Aorta (tissue), 5 donors: Measurements from ENCODE around the gene ZSCAN26. TPM values are rescaled to one million over a fixed set of nuclear protein-coding genes. Genes with fewer than 3 reads are reported as not detected.

Experiments
- ATAC-seq: fragments of 200-7000 bp; cut with Tn5 transposase; one replicate; pipeline ENCODE4 v1.9.1; 2022; ENCODE audit warnings: moderate library complexity; ENCODE audit not compliant: low FRiP score
- DNase-seq, 2 donors: peaks; one replicate each; pipeline ENCODE4 v3.0.0-alpha.2; 2020
- H3K27ac ChIP-seq, 2 donors: one replicate each; pipeline ENCODE4 v1.5.1; 2013; ENCODE audit warnings: low read length in 2 of 2, mild to moderate bottlenecking in 2 of 2, moderate library complexity in 2 of 2, control low read depth in 1 of 2, inconsistent platforms in 1 of 2, low read depth in 1 of 2
- H3K27me3 ChIP-seq, 2 donors: one replicate each; pipeline ENCODE4 v1.6.1; 2013; ENCODE audit warnings: control low read depth in 1 of 2, low read length in 1 of 2, mild to moderate bottlenecking in 1 of 2, moderate library complexity in 1 of 2; ENCODE audit not compliant: insufficient read depth in 2 of 2, control insufficient read depth in 1 of 2
- H3K36me3 ChIP-seq, 2 donors: one replicate each; pipeline ENCODE4 v1.6.1; 2013; ENCODE audit warnings: control low read depth in 1 of 2, low read length in 1 of 2, mild to moderate bottlenecking in 1 of 2; ENCODE audit not compliant: insufficient read depth in 2 of 2, control insufficient read depth in 1 of 2
- H3K4me1 ChIP-seq, 2 donors: one replicate each; pipeline ENCODE4 v1.6.1; 2013; ENCODE audit warnings: low read length in 2 of 2, control low read depth in 1 of 2, mild to moderate bottlenecking in 1 of 2, moderate library complexity in 1 of 2; ENCODE audit not compliant: insufficient read depth in 2 of 2, control insufficient read depth in 1 of 2
- H3K4me3 ChIP-seq, 2 donors: one replicate each; pipeline ENCODE4 v1.5.1; 2013; ENCODE audit warnings: low read length in 2 of 2, control low read depth in 1 of 2, mild to moderate bottlenecking in 1 of 2
- H3K9me3 ChIP-seq: one replicate; pipeline ENCODE4 v1.6.1; 2013; ENCODE audit warnings: mild to moderate bottlenecking, low read length; ENCODE audit not compliant: control insufficient read depth
- WGBS, 2 donors: extraction: QIAGEN DNeasy Blood & Tissue Kit; methylation state at CpG; one replicate each; pipeline ENCODE4 v1.1.7; 2013; 5-methylcytosine and 5-hydroxymethylcytosine counted together
- intact Hi-C, 2 donors: fragments of 100-400 bp; cut with DNase I; formaldehyde crosslinking; loops; one replicate each; pipeline versions ENCODE4 v1.14.2 to v1.15.0; 2022
- polyA plus RNA-seq, 2 donors: library from polyadenylated mRNA; stranded (reverse); fragments of 200-250 nt; gene quantifications; one replicate each; pipeline ENCODE4 v1.2.3, GENCODE V29; 2013
- total RNA-seq, 2 donors: library from RNA; stranded (reverse); fragmentation: NEBNext Ultra II Directional; extraction: Animal tissue kit (Norgen Biotek cat#: 25700); gene quantifications; one replicate each; pipeline ENCODE4 v1.2.1, GENCODE V29; 2021
- donor health status: healthy with polysubstance abuse.
- donor health status: Bipolar disorder and iron deficiency.
- donor health status: DM: no; HTN: no; CAD: no.
- donor health status: DM: no; HTN: no; CAD: no.
- donor health status: DM: yes; HTN: yes; CAD: no.

The ZSCAN26 gene
- total and polyA plus RNA-seq, 4 donors, result 15.7 to 22.8 (median 16.0) TPM

- no peaks in the 10 kb centered on the region for H3K4me1 ChIP-seq
- peaks cover 0 to 2% of the 10 kb centered on the region in 2 donors for H3K36me3 ChIP-seq
- DNase-seq (peak in 1 of 2 donors; percentile 75), ATAC-seq (peak; percentile 44)
- H3K9me3 ChIP-seq, result no peaks in the 10 kb centered on the region
- no peak overlapping the region for H3K27ac ChIP-seq
- no peaks in the 10 kb centered on the region for H3K27me3 ChIP-seq
- WGBS, 2 donors, result 0 to 1% methylated on average over 24 to 25 of the region's 25 CpGs
- peak overlapping the region; percentile 87 to 98 for H3K4me3 ChIP-seq
- intact Hi-C loops, result loop anchor here (5.0 to 10.0 kb wide), 4 partner anchors 34 to 117 kb away; partner anchors contain the start of gene ZKSCAN8 (in 1 of the 2)
Observed at GRCh38 chr6:28251661-28252008, 15.3 kb upstream of the ZSCAN26 start.

- H3K27ac ChIP-seq, result no peak within 1 kb of the TSS
- H3K9me3 ChIP-seq, result no peaks in the 10 kb centered on the region
- peak within 1 kb of the TSS; percentile 87 to 98 for H3K4me3 ChIP-seq
- peaks cover 0 to 2% of the 10 kb centered on the region in 2 donors for H3K36me3 ChIP-seq
- intact Hi-C loops, result loop anchor here (5.0 to 10.0 kb wide), 4 partner anchors 35 to 117 kb away; partner anchors contain the start of gene ZKSCAN8 (in 1 of the 2)
- 7% methylated on average over 14 of the region's 14 CpGs for WGBS, 2 donors
- DNase-seq (peak; percentile 84 to 85), ATAC-seq (peak; percentile 95)
- H3K4me1 ChIP-seq, result no peaks in the 10 kb centered on the region
- no peaks in the 10 kb centered on the region for H3K27me3 ChIP-seq
Observed at GRCh38 chr6:28252009-28252975, 14.7 kb upstream of the ZSCAN26 start, which contains the start of gene ZKSCAN4. Gene ZKSCAN4 (minus strand): TSS chr6:28252269. CDS start chr6:28251980, 289 bp downstream.

- DNase-seq, result no peak
- Histone ChIP-seq H3K9me3 (no peaks in the 10 kb centered on the region), H3K4me3 (no peak overlapping the region), H3K4me1 (no peaks in the 10 kb centered on the region), H3K27ac (no peak overlapping the region), H3K36me3 (no peaks in the 10 kb centered on the region), H3K27me3 (no peaks in the 10 kb centered on the region)
- WGBS, 2 donors, result 68 to 72% methylated on average over 1 of the region's 1 CpG
- ATAC-seq, result no peak
- intact Hi-C loops, result loop anchor here (5.0 to 10.0 kb wide), 4 partner anchors 37 to 119 kb away; partner anchors contain the start of gene ZKSCAN8 (in 1 of the 2)
Observed at GRCh38 chr6:28254121-28254519, 12.8 kb upstream of the ZSCAN26 start.

- ATAC-seq (no peak), DNase-seq (no peak)
- no peaks in the 10 kb centered on the region for H3K4me1 ChIP-seq
- H3K27me3 ChIP-seq, result no peaks in the 10 kb centered on the region
- H3K4me3 ChIP-seq, result no peak overlapping the region
- 0% methylated on average over 1 of the region's 1 CpG for WGBS, 2 donors
- intact Hi-C loops, result loop anchor here (10.0 kb wide), 3 partner anchors 98 to 122 kb away; partner anchors contain the start of gene ZKSCAN8 (in 1 of the 2)
- H3K9me3 ChIP-seq, result peaks cover 3% of the 10 kb centered on the region
- no peaks in the 10 kb centered on the region for H3K36me3 ChIP-seq
- H3K27ac ChIP-seq, result no peak overlapping the region
Observed at GRCh38 chr6:28257042-28257441, 9.9 kb upstream of the ZSCAN26 start.

GRCh38 chr6:28258877-28259777 is 7.8 kb upstream of the ZSCAN26 start, which contains the start of gene NKAPL:
Gene NKAPL (plus strand): TSS chr6:28259297. CDS start chr6:28259372, 75 bp downstream.
- H3K27me3 ChIP-seq, result no peaks in the 10 kb centered on the region
- no peaks in the 10 kb centered on the region for H3K36me3 ChIP-seq
- no peak within 1 kb of the TSS for H3K27ac ChIP-seq
- DNase-seq (peak; percentile 91 to 94), ATAC-seq (peak; percentile 88)
- no peaks in the 10 kb centered on the region for H3K4me1 ChIP-seq
- peak within 1 kb of the TSS; percentile 40 to 42 for H3K4me3 ChIP-seq
- peaks cover 3% of the 10 kb centered on the region for H3K9me3 ChIP-seq
- intact Hi-C loops, result loop anchor here (10.0 kb wide), 3 partner anchors 96 to 124 kb away; partner anchors contain the start of gene ZKSCAN8 (in 1 of the 2)
- WGBS, 2 donors, result 18 to 19% methylated on average over 58 of the region's 58 CpGs

- ATAC-seq (no peak), DNase-seq (no peak)
- Histone ChIP-seq H3K4me1 (peaks cover 0 to 3% of the 10 kb centered on the region in 2 donors), H3K36me3 (no peaks in the 10 kb centered on the region), H3K9me3 (peaks cover 3% of the 10 kb centered on the region), H3K27me3 (no peaks in the 10 kb centered on the region), H3K27ac (no peak overlapping the region), H3K4me3 (no peak overlapping the region)
- 38 to 46% methylated on average over 2 of the region's 2 CpGs for WGBS, 2 donors
- intact Hi-C loops, result no loop called here
Observed at GRCh38 chr6:28263922-28264321, 3.0 kb upstream of the ZSCAN26 start.

- no peak overlapping the region for H3K4me3 ChIP-seq
- peaks cover 0 to 3% of the 10 kb centered on the region in 2 donors for H3K4me1 ChIP-seq
- WGBS, 2 donors, result 62 to 67% methylated on average over 4 of the region's 4 CpGs
- no peaks in the 10 kb centered on the region for H3K36me3 ChIP-seq
- intact Hi-C loops, result loop anchor here in 1 of 2 donors (5.0 kb wide), 2 partner anchors 38 to 72 kb away; partner anchors contain the start of genes ZSCAN31 and ZSCAN9
- ATAC-seq, result no peak
- no peak overlapping the region for H3K27ac ChIP-seq
- H3K27me3 ChIP-seq, result no peaks in the 10 kb centered on the region
- DNase-seq, result no peak
- peaks cover 3% of the 10 kb centered on the region for H3K9me3 ChIP-seq
Observed at GRCh38 chr6:28264834-28265401, 2.0 kb upstream of the ZSCAN26 start.
